ENCODE measurements around the gene THOP1. TPM values are rescaled to one million over a fixed set of nuclear protein-coding genes. Genes with fewer than 3 reads are reported as not detected.

THOP1 gene
- total RNA-seq, 1 experiment from 2014 or later, result 85.8 TPM

- Histone ChIP-seq H3F3A (ENCODE audit: insufficient read depth, low read depth) (no peaks in the 10 kb centered on the region), H3K9me3 (ENCODE audit: insufficient read depth, low read depth) (no peaks in the 10 kb centered on the region), H3K79me2 (ENCODE audit: low read depth) (no peaks in the 10 kb centered on the region), H3K27ac (no peak overlapping the region), H3K4me3 (no peak overlapping the region), H3K9me2 (ENCODE audit: insufficient read depth) (no peaks in the 10 kb centered on the region), H2AFZ (no peak overlapping the region), H3K4me1 (replicated peaks; ENCODE audit: insufficient read depth) (no peaks in the 10 kb centered on the region), H3K27me3 (ENCODE audit: insufficient read depth, low read depth) (no peaks in the 10 kb centered on the region), H3K36me3 (ENCODE audit: low read depth) (no peaks in the 10 kb centered on the region), H3K4me2 (no peak overlapping the region), H4K20me1 (ENCODE audit: insufficient read depth) (no peaks in the 10 kb centered on the region)
- BruUV-seq (replicated peaks), result no TSS peak
- intact Hi-C loops (cut with micrococcal nuclease; ENCODE audit: unreplicated experiment), result no loop called here
- TF ChIP-seq EZH2 (IDR thresholded peaks at IDR 0.05; ENCODE audit: low read depth), result no peak
- TF ChIP-seq CTCF (conservative IDR thresholded peaks at IDR 0.05), result no peak
- POLR2A ChIA-PET (ENCODE audit: unreplicated experiment), result no interaction called here
- CTCF ChIA-PET, result no interaction called here
- no peak for DNase-seq
These were observed 10.7 kb downstream of the THOP1 start for GRCh38 chr19:2795827-2796658.

- Histone ChIP-seq H3K27me3 (ENCODE audit: insufficient read depth, low read depth) (no peaks in the 10 kb centered on the region), H2AFZ (no peak overlapping the region), H3K4me3 (no peak overlapping the region), H3K4me1 (replicated peaks; ENCODE audit: insufficient read depth) (no peaks in the 10 kb centered on the region), H3K36me3 (ENCODE audit: low read depth) (no peaks in the 10 kb centered on the region), H3K79me2 (ENCODE audit: low read depth) (no peaks in the 10 kb centered on the region), H3K9me2 (ENCODE audit: insufficient read depth) (no peaks in the 10 kb centered on the region), H3K27ac (no peak overlapping the region), H3K9me3 (ENCODE audit: insufficient read depth, low read depth) (no peaks in the 10 kb centered on the region), H4K20me1 (ENCODE audit: insufficient read depth) (no peaks in the 10 kb centered on the region), H3F3A (ENCODE audit: insufficient read depth, low read depth) (no peaks in the 10 kb centered on the region), H3K4me2 (no peak overlapping the region)
- ChIA-PET CTCF (interaction anchor here (0.5 kb wide), 1 partner anchor 210 kb away, joined by 13 read pairs; no protein-coding TSS in a partner anchor), POLR2A (ENCODE audit: unreplicated experiment) (no interaction called here)
- intact Hi-C loops (cut with micrococcal nuclease; ENCODE audit: unreplicated experiment), result no loop called here
- BruUV-seq (replicated peaks), result no TSS peak
- no peak for TF ChIP-seq CTCF (conservative IDR thresholded peaks at IDR 0.05)
- no peak for TF ChIP-seq EZH2 (IDR thresholded peaks at IDR 0.05; ENCODE audit: low read depth)
- DNase-seq, result no peak
These were observed 11.5 kb downstream of the THOP1 start for GRCh38 chr19:2796659-2797266.

GRCh38 chr19:2797280-2797679, 12.0 kb downstream of the THOP1 start:
- H3K4me2 ChIP-seq, result no peak overlapping the region
- ChIA-PET POLR2A (ENCODE audit: unreplicated experiment) (no interaction called here), CTCF (interaction anchor here (0.5 kb wide), 1 partner anchor 211 kb away, joined by 13 read pairs; no protein-coding TSS in a partner anchor)
- H3K36me3 ChIP-seq (ENCODE audit: low read depth), result no peaks in the 10 kb centered on the region
- DNase-seq, result no peak
- no peak overlapping the region for H3K4me3 ChIP-seq
- no peaks in the 10 kb centered on the region for H3K9me3 ChIP-seq (ENCODE audit: insufficient read depth, low read depth)
- no peak overlapping the region for H3K27ac ChIP-seq
- no peaks in the 10 kb centered on the region for H3K79me2 ChIP-seq (ENCODE audit: low read depth)
- H3K27me3 ChIP-seq (ENCODE audit: insufficient read depth, low read depth), result no peaks in the 10 kb centered on the region
- H3K4me1 ChIP-seq (replicated peaks; ENCODE audit: insufficient read depth), result no peaks in the 10 kb centered on the region
- H2AFZ ChIP-seq, result no peak overlapping the region
- TF ChIP-seq EZH2 (IDR thresholded peaks at IDR 0.05; ENCODE audit: low read depth), result no peak
- no peak for TF ChIP-seq CTCF (conservative IDR thresholded peaks at IDR 0.05)
- no TSS peak for BruUV-seq (replicated peaks)
- no peaks in the 10 kb centered on the region for H3F3A ChIP-seq (ENCODE audit: insufficient read depth, low read depth)
- H3K9me2 ChIP-seq (ENCODE audit: insufficient read depth), result no peaks in the 10 kb centered on the region
- intact Hi-C loops (cut with micrococcal nuclease; ENCODE audit: unreplicated experiment), result no loop called here
- no peaks in the 10 kb centered on the region for H4K20me1 ChIP-seq (ENCODE audit: insufficient read depth)

All from PC-9 (cell line).